ENCODE results near the gene NAA40.

Gene NAA40

DNA sequence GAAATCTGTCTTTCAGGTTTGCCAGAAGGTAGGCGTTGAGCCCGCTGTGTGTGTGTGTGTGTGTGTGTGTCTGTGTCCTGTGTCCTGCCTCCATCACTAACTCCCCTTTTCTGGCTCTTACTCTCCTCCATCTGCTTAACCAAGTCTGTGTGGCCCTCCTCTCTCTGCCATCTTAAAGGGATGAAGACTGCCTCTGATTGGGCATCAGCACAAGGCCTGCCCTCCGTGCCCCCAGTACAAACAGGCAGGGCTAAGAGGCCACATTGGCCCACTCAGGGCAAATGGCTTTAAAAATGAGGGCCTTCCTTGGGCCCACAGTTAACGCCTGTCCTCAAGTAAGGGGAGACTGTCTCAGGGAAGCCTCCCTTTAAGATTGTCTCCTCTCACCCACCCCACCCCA is 32.7 kb upstream of the NAA40 start:
- DNase-seq (ENCODE audit: low read depth) = no peak
- Histone ChIP-seq H3K27me3 (replicated peaks; ENCODE audit: control insufficient read depth, insufficient read depth, low read length) (no peaks in the 10 kb centered on the region), H3K4me3 (ENCODE audit: low read length) (no peak overlapping the region), H3K4me1 (ENCODE audit: control insufficient read depth, insufficient read depth, low read length) (peaks cover 12% of the 10 kb centered on the region), H3K9me3 (ENCODE audit: control insufficient read depth, low read length) (no peaks in the 10 kb centered on the region), H3K36me3 (ENCODE audit: control insufficient read depth, insufficient read depth, low read length, severe bottlenecking) (peaks cover 68% of the 10 kb centered on the region), H3K9ac (ENCODE audit: low read length) (no peak overlapping the region)

DNA sequence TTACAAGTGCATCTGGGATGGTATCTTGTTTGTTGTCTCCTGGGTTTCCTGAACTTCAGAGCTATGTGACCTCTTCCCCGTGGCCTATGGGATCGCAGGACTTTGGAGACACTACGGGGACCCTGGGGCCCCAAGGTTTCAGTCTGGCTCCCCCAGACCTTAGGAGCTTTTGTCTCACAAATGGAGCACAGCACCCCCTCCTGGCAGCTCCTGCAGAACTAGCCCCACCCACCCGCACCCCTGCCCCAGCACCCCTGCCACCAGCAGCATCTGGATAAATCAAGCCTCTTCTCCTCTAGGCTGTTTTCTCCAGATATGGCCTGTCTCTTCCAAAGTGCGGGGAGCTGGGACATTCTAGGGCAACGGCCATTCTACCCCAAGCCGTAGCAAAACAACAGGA is 32.2 kb upstream of the NAA40 start:
- H3K36me3 ChIP-seq (ENCODE audit: control insufficient read depth, insufficient read depth, low read length, severe bottlenecking) = peaks cover 65% of the 10 kb centered on the region
- no peaks in the 10 kb centered on the region for H3K9me3 ChIP-seq (ENCODE audit: control insufficient read depth, low read length)
- no peak overlapping the region for H3K9ac ChIP-seq (ENCODE audit: low read length)
- DNase-seq (ENCODE audit: low read depth) = peak; percentile 38
- no peak overlapping the region for H3K4me3 ChIP-seq (ENCODE audit: low read length)
- no peaks in the 10 kb centered on the region for H3K27me3 ChIP-seq (replicated peaks; ENCODE audit: control insufficient read depth, insufficient read depth, low read length)
- peaks cover 12% of the 10 kb centered on the region for H3K4me1 ChIP-seq (ENCODE audit: control insufficient read depth, insufficient read depth, low read length)

GRCh38 chr11:63907063-63907462 is 31.7 kb upstream of the NAA40 start:
- peaks cover 12% of the 10 kb centered on the region for H3K4me1 ChIP-seq (ENCODE audit: control insufficient read depth, insufficient read depth, low read length)

DNA sequence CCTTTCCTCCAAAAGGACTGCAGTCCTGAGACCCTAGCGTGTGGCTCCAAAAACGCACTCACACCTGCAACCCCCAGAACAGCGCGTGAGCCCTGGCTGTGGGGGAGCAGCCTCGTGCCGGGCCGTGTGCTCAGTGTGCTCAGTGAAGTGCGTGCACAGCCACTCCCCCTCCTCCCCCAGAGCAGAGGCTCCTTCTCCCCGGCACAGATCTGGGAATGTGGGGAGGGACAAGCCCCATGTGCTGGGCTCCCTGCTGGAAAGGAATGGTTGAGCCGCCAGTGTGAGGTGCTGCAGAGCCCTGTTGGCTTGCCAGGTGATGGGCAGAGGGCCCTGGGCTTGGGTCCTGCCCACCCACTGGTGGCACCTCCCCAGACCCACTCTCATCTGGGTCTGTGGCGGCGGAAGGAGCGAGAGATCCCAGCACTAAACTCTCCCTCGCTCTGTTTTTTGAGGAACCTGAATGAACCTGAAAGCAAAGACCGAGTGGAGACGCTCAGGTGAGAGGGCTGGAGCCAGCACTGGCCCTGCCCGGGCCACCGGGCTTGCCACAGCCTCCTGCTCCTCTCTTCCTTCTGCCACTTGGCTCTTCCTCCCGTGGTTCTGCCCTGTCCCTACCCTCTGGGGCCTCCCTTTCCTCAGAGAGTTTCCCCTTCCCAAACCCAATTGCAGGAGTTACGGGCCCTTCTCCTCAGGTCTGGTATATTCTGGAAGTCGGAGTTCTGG is 30.8 kb upstream of the NAA40 start:
- peaks cover 51% of the 10 kb centered on the region for H3K36me3 ChIP-seq (ENCODE audit: control insufficient read depth, insufficient read depth, low read length, severe bottlenecking)
- no peak overlapping the region for H3K9ac ChIP-seq (ENCODE audit: low read length)
- no peaks in the 10 kb centered on the region for H3K27me3 ChIP-seq (replicated peaks; ENCODE audit: control insufficient read depth, insufficient read depth, low read length)
- no peaks in the 10 kb centered on the region for H3K9me3 ChIP-seq (ENCODE audit: control insufficient read depth, low read length)
- no peak overlapping the region for H3K4me3 ChIP-seq (ENCODE audit: low read length)
- peaks cover 12% of the 10 kb centered on the region for H3K4me1 ChIP-seq (ENCODE audit: control insufficient read depth, insufficient read depth, low read length)
- DNase-seq (ENCODE audit: low read depth) = no peak

More at GRCh38 chr11:63907063-63907462, 31.7 kb upstream of the NAA40 start:
- DNase-seq (ENCODE audit: low read depth) = no peak
- Histone ChIP-seq H3K4me3 (ENCODE audit: low read length) (no peak overlapping the region), H3K36me3 (ENCODE audit: control insufficient read depth, insufficient read depth, low read length, severe bottlenecking) (peaks cover 60% of the 10 kb centered on the region), H3K9me3 (ENCODE audit: control insufficient read depth, low read length) (no peaks in the 10 kb centered on the region), H3K9ac (ENCODE audit: low read length) (no peak overlapping the region), H3K27me3 (replicated peaks; ENCODE audit: control insufficient read depth, insufficient read depth, low read length) (no peaks in the 10 kb centered on the region)

DNA sequence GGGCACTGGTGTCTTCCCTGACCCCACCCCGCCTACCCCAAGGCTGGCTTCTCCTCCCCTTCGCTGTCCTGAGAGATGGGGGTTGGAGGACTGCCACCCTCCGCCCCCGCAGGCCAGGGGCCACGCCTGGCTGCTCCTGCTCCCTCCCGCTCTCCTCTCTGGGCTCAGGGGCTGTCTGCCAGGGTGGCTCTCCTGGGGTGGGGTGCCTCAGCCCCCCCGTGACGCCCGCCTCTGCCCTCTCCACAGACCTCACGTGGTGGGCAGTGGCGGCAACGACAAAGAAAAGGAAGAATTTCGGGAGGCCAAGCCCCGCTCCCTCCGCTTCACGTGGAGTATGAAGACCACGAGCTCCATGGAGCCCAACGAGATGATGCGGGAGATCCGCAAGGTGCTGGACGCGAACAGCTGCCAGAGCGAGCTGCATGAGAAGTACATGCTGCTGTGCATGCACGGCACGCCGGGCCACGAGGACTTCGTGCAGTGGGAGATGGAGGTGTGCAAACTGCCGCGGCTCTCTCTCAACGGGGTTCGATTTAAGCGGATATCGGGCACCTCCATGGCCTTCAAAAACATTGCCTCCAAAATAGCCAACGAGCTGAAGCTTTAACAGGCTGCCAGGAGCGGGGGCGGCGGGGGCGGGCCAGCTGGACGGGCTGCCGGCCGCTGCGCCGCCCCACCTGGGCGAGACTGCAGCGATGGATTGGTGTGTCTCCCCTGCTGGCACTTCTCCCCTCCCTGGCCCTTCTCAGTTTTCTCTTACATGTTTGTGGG is 30.0 kb upstream of the NAA40 start:
- no peak for DNase-seq (ENCODE audit: low read depth)
- Histone ChIP-seq H3K4me3 (ENCODE audit: low read length) (no peak overlapping the region), H3K9me3 (ENCODE audit: control insufficient read depth, low read length) (no peaks in the 10 kb centered on the region), H3K27me3 (replicated peaks; ENCODE audit: control insufficient read depth, insufficient read depth, low read length) (no peaks in the 10 kb centered on the region), H3K9ac (ENCODE audit: low read length) (no peak overlapping the region), H3K4me1 (ENCODE audit: control insufficient read depth, insufficient read depth, low read length) (peaks cover 12% of the 10 kb centered on the region), H3K36me3 (ENCODE audit: control insufficient read depth, insufficient read depth, low read length, severe bottlenecking) (peaks cover 42% of the 10 kb centered on the region)

DNA sequence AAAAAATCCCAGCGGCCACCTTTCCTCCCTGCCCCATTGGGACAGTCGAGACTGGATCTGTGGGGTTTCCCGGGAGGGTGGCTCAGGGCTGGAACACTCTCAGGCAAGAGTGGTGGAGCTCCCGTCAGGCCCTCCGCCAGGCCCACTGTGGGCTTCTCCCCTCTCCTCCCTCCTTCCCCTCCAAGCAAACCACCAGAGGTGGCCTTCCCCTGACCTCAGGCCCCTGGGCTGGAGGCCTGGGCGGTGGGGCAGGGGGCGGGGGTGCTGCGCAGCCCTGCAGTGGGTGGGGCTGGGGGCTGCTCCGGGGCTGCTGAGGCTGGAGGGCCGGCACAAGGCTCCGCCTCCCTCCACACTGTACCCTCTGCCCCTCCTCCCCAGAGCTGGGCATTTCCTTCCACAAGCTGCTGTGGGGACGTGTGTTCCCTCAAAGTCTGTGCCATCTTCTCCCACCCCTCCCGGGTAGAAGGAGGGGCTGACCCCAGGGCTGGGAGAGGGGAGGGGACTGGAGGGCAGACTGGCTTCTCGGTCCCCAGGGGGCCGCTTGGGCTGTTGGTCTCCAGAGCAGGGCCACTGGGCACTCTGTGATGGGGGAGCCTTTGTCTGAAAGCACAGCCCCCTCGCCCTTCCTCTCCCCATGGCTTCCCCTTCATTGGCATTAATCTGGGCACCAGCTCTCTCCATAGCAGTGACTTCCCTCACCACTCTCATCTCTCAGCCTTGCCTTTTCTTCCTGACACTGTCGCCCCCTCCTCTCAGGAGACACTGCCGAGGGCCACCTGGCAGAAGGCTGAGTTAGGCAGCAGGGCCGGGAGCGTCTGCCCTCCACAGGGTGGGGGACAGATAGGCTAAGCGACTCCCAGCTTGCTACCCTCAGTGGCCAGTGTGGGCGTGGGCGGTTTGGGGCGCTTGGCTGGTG is 29.0 kb upstream of the NAA40 start:
- Histone ChIP-seq H3K4me1 (ENCODE audit: control insufficient read depth, insufficient read depth, low read length) (peaks cover 12% of the 10 kb centered on the region), H3K36me3 (ENCODE audit: control insufficient read depth, insufficient read depth, low read length, severe bottlenecking) (peaks cover 32% of the 10 kb centered on the region), H3K4me3 (ENCODE audit: low read length) (no peak overlapping the region), H3K9me3 (ENCODE audit: control insufficient read depth, low read length) (no peaks in the 10 kb centered on the region), H3K27me3 (replicated peaks; ENCODE audit: control insufficient read depth, insufficient read depth, low read length) (no peaks in the 10 kb centered on the region), H3K9ac (ENCODE audit: low read length) (no peak overlapping the region)
- DNase-seq (ENCODE audit: low read depth) = no peak

- peaks cover 25% of the 10 kb centered on the region for H3K36me3 ChIP-seq (ENCODE audit: control insufficient read depth, insufficient read depth, low read length, severe bottlenecking)
- no peaks in the 10 kb centered on the region for H3K9me3 ChIP-seq (ENCODE audit: control insufficient read depth, low read length)
- H3K9ac ChIP-seq (ENCODE audit: low read length) = no peak overlapping the region
- H3K27me3 ChIP-seq (replicated peaks; ENCODE audit: control insufficient read depth, insufficient read depth, low read length) = no peaks in the 10 kb centered on the region
- H3K4me3 ChIP-seq (ENCODE audit: low read length) = no peak overlapping the region
- no peak for DNase-seq (ENCODE audit: low read depth)
- peaks cover 12% of the 10 kb centered on the region for H3K4me1 ChIP-seq (ENCODE audit: control insufficient read depth, insufficient read depth, low read length)
Measured at GRCh38 chr11:63910675-63911074, 28.1 kb upstream of the NAA40 start.

DNA sequence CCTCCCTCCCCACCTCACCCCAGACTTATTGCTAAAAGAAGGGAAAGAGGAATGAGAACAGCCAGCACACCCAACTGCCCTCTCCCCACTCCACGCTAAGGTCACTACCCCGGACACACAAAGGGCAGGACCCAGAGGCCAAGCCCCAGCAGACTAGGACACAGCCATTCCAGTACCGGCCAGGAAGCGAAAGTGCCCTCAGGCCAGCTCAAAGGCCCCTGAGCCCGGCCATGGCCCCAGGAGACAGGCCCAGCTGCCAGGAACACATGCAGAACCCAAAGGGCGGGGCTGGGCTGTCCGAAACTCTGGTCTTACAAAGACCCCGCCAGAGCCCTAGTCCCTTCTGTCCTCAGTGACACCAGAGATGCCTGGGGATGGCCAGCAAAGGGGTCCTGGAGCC is 27.4 kb upstream of the NAA40 start:
- Histone ChIP-seq H3K9ac (ENCODE audit: low read length) (no peak overlapping the region), H3K9me3 (ENCODE audit: control insufficient read depth, low read length) (no peaks in the 10 kb centered on the region), H3K4me3 (ENCODE audit: low read length) (no peak overlapping the region), H3K4me1 (ENCODE audit: control insufficient read depth, insufficient read depth, low read length) (peaks cover 14% of the 10 kb centered on the region), H3K36me3 (ENCODE audit: control insufficient read depth, insufficient read depth, low read length, severe bottlenecking) (peaks cover 21% of the 10 kb centered on the region), H3K27me3 (replicated peaks; ENCODE audit: control insufficient read depth, insufficient read depth, low read length) (no peaks in the 10 kb centered on the region)
- DNase-seq (ENCODE audit: low read depth) = no peak

DNA sequence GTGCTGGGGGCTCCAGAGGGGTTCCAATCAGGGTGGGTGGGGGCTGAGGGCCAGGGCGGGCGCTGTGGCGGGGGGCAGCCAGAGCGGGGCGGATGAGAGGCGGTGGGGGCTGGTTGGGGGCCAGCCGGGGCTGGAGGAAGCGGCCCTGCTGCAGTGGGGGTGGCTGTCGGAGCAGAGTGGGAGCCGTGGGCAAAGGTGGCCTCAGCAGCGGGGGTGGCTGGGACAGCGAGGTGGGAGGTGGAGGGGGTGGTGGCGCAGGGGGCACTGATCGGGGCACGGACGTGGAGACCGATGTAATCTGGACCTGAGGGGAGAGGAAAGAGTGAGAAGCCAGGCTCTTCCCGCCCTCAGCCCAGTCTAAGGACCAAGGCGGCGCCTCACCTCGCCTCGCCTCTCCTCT is 26.9 kb upstream of the NAA40 start:
- no peak overlapping the region for H3K9ac ChIP-seq (ENCODE audit: low read length)
- H3K4me1 ChIP-seq (ENCODE audit: control insufficient read depth, insufficient read depth, low read length) = peaks cover 16% of the 10 kb centered on the region
- H3K27me3 ChIP-seq (replicated peaks; ENCODE audit: control insufficient read depth, insufficient read depth, low read length) = no peaks in the 10 kb centered on the region
- no peaks in the 10 kb centered on the region for H3K9me3 ChIP-seq (ENCODE audit: control insufficient read depth, low read length)
- peaks cover 21% of the 10 kb centered on the region for H3K36me3 ChIP-seq (ENCODE audit: control insufficient read depth, insufficient read depth, low read length, severe bottlenecking)
- DNase-seq (ENCODE audit: low read depth) = no peak
- no peak overlapping the region for H3K4me3 ChIP-seq (ENCODE audit: low read length)

DNA sequence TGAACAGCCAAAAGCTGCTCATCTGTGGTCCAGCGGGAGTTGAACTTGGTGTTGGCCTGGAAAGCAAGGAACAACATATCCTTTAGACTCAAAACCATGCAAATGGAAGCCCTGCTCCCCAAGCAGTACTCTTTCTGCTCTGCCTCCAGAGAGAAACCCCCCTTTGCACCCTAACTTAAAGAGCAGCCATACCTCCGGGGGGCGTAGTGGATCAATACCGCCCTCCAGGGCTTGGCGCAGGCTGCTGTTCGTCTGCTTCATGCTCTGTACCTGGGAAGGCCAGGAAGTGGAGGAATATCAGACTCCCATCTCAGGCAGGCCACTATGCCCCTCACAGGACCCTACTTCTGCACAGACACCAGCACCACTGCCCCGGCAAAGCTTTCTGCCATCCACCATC is 26.1 kb upstream of the NAA40 start:
- H3K27me3 ChIP-seq (replicated peaks; ENCODE audit: control insufficient read depth, insufficient read depth, low read length) = no peaks in the 10 kb centered on the region
- no peak overlapping the region for H3K4me3 ChIP-seq (ENCODE audit: low read length)
- H3K4me1 ChIP-seq (ENCODE audit: control insufficient read depth, insufficient read depth, low read length) = peaks cover 20% of the 10 kb centered on the region
- H3K9ac ChIP-seq (ENCODE audit: low read length) = no peak overlapping the region
- no peaks in the 10 kb centered on the region for H3K9me3 ChIP-seq (ENCODE audit: control insufficient read depth, low read length)
- DNase-seq (ENCODE audit: low read depth) = no peak
- peaks cover 19% of the 10 kb centered on the region for H3K36me3 ChIP-seq (ENCODE audit: control insufficient read depth, insufficient read depth, low read length, severe bottlenecking)

All from adipocyte (in vitro differentiated cells).